ENCODE results near the gene CFAP299. TPM values are rescaled to one million over a fixed set of nuclear protein-coding genes. Genes with fewer than 3 reads are reported as not detected.

Gene CFAP299
- total RNA-seq, 4 donors from 2014 or later: not detected

- DNase-seq: no peak
- H3K4me1 ChIP-seq: no peaks in the 10 kb centered on the region
Observed at GRCh38 chr4:80454040-80454439, 118.5 kb downstream of the CFAP299 start.

DNA sequence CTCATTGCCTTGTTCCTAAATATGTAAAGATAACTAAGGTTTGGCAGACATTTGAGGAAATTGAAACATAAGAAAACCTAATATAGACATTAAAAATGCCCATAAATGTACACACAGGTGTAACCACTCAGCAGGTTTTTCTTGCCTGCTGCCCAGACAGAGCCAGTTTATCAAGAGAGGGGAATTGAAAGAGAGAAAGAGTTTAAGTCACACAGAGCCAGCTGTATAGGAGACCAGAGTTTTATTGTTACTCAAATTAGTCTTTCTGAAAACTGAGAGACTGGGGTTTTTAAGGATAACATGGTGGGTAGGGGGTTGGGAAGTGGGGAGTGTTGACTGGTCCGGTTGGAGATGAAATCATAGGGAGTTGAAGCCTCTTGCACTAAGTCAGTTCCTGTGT lies 119.0 kb downstream of the CFAP299 start:
- H3K4me1 ChIP-seq: no peaks in the 10 kb centered on the region
- no peak for DNase-seq
- TF ChIP-seq, protein P1, sequence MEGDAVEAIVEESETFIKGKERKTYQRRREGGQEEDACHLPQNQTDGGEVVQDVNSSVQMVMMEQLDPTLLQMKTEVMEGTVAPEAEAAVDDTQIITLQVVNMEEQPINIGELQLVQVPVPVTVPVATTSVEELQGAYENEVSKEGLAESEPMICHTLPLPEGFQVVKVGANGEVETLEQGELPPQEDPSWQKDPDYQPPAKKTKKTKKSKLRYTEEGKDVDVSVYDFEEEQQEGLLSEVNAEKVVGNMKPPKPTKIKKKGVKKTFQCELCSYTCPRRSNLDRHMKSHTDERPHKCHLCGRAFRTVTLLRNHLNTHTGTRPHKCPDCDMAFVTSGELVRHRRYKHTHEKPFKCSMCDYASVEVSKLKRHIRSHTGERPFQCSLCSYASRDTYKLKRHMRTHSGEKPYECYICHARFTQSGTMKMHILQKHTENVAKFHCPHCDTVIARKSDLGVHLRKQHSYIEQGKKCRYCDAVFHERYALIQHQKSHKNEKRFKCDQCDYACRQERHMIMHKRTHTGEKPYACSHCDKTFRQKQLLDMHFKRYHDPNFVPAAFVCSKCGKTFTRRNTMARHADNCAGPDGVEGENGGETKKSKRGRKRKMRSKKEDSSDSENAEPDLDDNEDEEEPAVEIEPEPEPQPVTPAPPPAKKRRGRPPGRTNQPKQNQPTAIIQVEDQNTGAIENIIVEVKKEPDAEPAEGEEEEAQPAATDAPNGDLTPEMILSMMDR (IDR thresholded peaks at IDR 0.05): no peak
- TF ChIP-seq POLR2A (IDR thresholded peaks at IDR 0.05): no peak
- H3K4me3 ChIP-seq: no peak overlapping the region
- no peaks in the 10 kb centered on the region for H3K9me3 ChIP-seq
- H3K27me3 ChIP-seq: no peaks in the 10 kb centered on the region
- no peak overlapping the region for H3K27ac ChIP-seq
- H3K36me3 ChIP-seq: no peaks in the 10 kb centered on the region

More at GRCh38 chr4:80454040-80454439, 118.5 kb downstream of the CFAP299 start:
- no peak for TF ChIP-seq POLR2A (IDR thresholded peaks at IDR 0.05)
- TF ChIP-seq, protein P1 (IDR thresholded peaks at IDR 0.05): no peak
- Histone ChIP-seq H3K27me3 (no peaks in the 10 kb centered on the region), H3K27ac (no peak overlapping the region), H3K9me3 (no peaks in the 10 kb centered on the region), H3K4me3 (no peak overlapping the region), H3K36me3 (no peaks in the 10 kb centered on the region)

GRCh38 chr4:80459918-80460473 lies 124.5 kb downstream of the CFAP299 start:
- DNase-seq: no peak
- H3K4me1 ChIP-seq: no peaks in the 10 kb centered on the region
- no peaks in the 10 kb centered on the region for H3K9me3 ChIP-seq
- TF ChIP-seq POLR2A (IDR thresholded peaks at IDR 0.05): no peak
- TF ChIP-seq, protein P1 (IDR thresholded peaks at IDR 0.05): peak in 2 of 6 experiments; percentile 14
- H3K27me3 ChIP-seq: no peaks in the 10 kb centered on the region
- H3K27ac ChIP-seq: no peak overlapping the region
- no peaks in the 10 kb centered on the region for H3K36me3 ChIP-seq
- H3K4me3 ChIP-seq: no peak overlapping the region

DNA sequence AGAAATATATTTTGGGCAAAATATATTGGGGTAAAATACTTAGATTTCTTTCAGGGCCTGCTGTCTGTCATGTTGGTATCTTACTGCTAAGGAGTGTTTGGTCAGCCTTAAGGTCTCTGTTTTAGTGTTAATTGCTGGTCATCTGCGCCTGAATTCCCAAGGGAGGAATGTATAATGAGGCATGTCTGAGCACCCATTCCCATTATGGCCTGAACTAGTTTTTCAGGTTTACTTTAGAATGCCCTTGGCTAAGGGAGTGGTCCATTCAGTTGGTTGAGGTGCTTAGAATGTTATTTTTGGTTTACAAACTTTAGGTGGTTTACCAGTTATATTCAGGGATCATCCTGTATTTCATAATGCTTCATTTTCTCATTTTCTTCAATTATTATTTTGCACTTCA lies 125.9 kb downstream of the CFAP299 start:
- H3K36me3 ChIP-seq: no peaks in the 10 kb centered on the region
- DNase-seq: no peak

DNA sequence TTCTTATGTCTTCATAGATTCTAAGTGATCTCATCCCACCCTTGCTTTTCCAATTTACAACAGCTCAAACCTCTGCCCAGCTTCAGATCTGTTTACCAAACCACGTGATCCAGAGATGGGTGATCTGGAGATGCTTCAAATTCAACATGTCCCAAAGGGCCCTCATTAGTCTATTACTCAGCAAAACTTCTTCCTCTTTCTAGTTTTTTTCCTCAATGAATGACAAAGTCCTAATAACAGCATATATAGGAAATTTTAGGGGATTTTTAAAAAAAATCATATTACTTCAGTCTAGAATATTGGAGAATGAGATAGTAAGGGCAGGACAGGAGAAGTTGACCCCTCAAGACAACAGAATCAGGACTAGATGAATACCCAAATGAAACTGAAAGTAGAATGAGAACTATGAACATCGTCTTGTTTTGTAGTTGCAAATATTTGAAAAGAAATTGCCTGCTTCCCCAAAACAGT lies 127.1 kb downstream of the CFAP299 start:
- DNase-seq: no peak
- H3K27ac ChIP-seq: peak overlapping the region in 1 of 4 donors; percentile 7
- no peaks in the 10 kb centered on the region for H3K36me3 ChIP-seq
- peak overlapping the region in 1 of 4 donors; percentile 1 for H3K4me3 ChIP-seq
- TF ChIP-seq, protein P1 (IDR thresholded peaks at IDR 0.05): no peak
- H3K27me3 ChIP-seq: no peaks in the 10 kb centered on the region
- no peaks in the 10 kb centered on the region for H3K9me3 ChIP-seq
- H3K4me1 ChIP-seq: no peaks in the 10 kb centered on the region

More for the DNA sequence above, 125.9 kb downstream of the CFAP299 start:
- Histone ChIP-seq H3K4me1 (no peaks in the 10 kb centered on the region), H3K27me3 (no peaks in the 10 kb centered on the region), H3K4me3 (no peak overlapping the region), H3K9me3 (no peaks in the 10 kb centered on the region), H3K27ac (no peak overlapping the region)
- TF ChIP-seq, protein P1 (IDR thresholded peaks at IDR 0.05): no peak

- H3K9me3 ChIP-seq: no peaks in the 10 kb centered on the region
- DNase-seq: no peak
- H3K27me3 ChIP-seq: no peaks in the 10 kb centered on the region
- H3K4me3 ChIP-seq: no peak overlapping the region
- no peak for TF ChIP-seq POLR2A (IDR thresholded peaks at IDR 0.05)
- TF ChIP-seq, protein P1 (IDR thresholded peaks at IDR 0.05): no peak
- H3K4me1 ChIP-seq: no peaks in the 10 kb centered on the region
- no peak overlapping the region for H3K27ac ChIP-seq
- H3K36me3 ChIP-seq: no peaks in the 10 kb centered on the region
Observed at GRCh38 chr4:80463509-80463908, 128.0 kb downstream of the CFAP299 start.

All from Peyer's patch (tissue), 4 donors.